HG03175 (cell line): ENCODE measurements around the gene HOXA3.

ENCODE experiments used
- ATAC-seq: cut with Tn5 transposase; IDR thresholded peaks from one replicate; pipeline ENCODE4 v1.9.1; 2021; ENCODE audit warnings: mild to moderate bottlenecking, moderate library complexity; ENCODE audit not compliant: unreplicated experiment

The HOXA3 gene

DNA sequence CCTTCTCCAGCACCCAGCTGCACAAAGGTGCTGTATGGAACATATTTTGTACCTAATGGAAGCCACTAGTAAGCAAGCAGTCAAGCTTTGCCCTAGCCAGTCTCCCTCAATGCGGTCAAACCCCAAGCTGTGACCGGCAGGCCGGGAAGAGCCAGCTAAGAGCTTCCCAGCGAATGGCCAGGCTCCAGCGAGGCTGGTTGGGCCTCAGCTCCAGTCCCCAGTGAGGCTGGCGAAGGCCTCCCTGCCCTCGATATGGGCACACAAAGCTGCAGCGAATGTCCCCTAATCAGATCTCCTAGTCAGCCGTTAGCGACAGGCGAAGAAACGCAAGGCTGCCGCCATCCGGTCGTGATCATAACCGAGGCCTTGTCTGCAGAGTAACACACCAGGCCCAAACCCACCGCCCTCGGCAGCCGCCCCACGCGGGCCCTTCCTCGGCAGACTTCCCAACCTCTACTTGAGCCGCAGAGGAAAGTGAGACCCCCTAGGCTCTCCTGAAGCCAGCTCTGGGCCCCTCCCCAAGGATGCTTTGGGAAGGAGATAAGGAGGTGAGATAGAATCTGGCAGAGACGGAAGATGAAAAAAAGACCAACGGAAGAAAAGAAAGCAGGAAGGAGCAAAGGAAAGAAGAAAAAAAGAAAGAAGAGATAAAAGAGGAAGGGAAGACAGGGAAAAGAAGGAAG is 16.0 kb upstream of the HOXA3 start:
- ATAC-seq: no peak

GRCh38 chr7:27167916-27168264 is 15.5 kb upstream of the HOXA3 start:
- no peak for ATAC-seq

- ATAC-seq: no peak
These were observed 14.4 kb upstream of the HOXA3 start for GRCh38 chr7:27166531-27167505.

GRCh38 chr7:27165996-27166530 is 13.7 kb upstream of the HOXA3 start:
- no peak for ATAC-seq

DNA sequence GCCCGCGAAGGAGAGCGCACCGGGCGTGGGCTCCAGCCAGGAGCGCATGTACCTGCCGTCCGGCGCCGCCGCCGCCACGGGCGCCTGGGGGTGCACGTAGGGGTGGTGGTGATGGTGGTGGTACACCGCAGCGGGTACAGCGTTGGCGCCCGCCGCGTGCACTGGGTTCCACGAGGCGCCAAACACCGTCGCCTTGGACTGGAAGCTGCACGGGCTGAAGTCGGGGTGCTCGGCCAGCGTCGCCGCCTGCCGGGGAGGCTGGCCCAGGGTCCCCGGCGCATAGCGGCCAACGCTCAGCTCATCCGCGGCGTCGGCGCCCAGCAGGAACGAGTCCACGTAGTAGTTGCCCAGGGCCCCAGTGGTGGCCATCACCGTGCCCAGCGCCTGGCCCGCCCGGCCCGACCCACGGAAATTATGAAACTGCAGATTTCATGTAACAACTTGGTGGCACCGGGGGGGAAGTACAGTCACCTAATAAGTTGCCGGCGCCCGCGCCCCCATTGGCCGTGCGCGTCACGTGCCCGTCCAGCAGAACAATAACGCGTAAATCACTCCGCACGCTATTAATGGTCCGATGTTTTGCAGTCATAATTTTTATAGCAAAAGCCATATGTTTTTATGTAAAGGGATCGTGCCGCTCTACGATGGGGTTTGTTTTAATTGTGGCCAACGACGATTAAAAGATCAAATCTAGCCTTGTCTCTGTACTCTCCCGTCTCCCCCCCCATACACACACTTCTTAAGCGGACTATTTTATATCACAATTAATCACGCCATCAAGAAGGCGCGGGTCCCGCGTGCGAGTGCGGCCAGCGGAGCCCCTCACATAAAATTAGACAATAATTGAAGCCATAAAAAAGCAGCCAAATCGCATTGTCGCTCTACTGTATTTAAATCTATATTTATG is 13.0 kb upstream of the HOXA3 start, which contains the start of gene HOXA9:
HOXA9 (minus strand) TSS at position 449 of the 907 bp plus-strand sequence; CDS start at position 369, 80 bp downstream.
- no peak for ATAC-seq

DNA sequence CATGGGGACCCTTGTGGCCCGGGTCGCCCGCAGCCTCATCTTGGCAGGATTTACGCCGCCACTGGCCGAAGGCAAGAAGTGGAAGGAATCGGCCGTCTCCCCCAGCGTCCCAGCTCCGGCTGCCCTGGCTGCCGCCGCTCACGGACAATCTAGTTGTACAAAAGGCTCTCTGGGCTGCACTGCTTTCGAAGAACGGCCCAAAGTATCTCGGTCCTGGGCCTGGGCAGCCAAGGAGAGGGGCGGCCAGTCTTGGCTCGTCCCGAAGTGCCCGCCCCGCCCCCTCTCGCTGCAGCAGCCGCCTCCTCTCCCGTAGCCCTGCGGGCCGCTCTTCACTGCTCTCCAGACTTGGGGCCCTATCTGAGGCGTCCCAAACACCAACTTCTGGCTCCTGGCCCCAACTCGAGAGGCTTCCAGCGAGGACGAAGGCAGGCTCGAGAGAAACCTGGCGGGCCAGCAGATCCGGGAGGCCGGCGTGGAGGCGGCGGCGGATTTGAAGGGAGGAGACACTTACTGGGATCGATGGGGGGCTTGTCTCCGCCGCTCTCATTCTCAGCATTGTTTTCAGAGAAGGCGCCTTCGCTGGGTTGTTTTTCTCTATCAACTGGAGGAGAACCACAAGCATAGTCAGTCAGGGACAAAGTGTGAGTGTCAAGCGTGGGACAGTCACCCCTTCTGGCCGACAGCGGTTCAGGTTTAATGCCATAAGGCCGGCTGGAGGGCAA is 12.1 kb upstream of the HOXA3 start:
- ATAC-seq: no peak

DNA sequence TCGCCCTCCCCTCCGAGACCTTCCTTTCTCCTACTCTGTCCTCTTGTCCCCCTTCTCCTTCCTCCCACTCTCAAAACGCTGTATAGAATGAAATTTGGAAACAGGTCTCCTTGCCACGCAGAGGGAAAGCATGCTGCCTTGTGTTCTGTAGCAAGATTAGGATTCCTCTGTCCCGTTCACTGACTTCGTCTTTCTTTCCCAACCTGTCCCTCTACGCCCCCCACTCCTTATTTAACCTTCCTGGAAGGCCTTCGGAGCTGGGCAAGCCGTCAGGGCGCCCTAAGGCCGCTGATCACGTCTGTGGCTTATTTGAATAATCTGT is 11.6 kb upstream of the HOXA3 start:
- no peak for ATAC-seq

- no peak for ATAC-seq
These were observed 11.1 kb upstream of the HOXA3 start for GRCh38 chr7:27163288-27164044.

DNA sequence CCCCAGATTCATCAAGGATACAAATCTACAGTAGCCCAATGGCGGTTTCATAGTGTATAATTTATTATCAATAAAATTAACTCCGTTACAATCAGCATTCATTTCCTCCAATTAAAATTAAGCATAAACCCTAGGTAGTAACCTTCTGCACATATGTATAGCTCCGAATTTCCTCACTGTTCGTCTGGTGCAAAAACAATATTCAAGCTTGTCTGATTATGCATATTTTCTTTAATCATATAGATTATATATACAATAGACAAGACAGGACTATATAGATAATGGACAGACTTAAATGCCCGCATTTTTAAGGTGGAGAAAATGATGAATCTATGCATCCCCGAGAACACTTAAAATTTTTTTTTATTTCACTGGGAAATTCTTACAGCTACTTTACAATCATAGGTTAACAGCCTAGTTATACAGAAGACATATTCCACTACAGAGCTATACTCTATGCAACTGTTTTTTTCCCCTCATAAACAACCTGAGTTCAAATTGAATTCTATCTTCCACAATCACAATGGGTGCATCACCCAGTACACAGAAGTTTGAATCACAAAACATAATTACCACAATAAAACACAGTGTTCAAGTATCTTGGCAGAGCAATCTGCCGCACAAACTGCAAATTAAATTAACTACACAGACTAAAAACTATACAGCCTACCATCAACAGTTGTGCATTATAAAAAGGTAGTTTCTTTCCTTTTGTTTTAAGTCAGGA is 10.3 kb upstream of the HOXA3 start:
- ATAC-seq: no peak

GRCh38 chr7:27161721-27162560 is 9.6 kb upstream of the HOXA3 start:
- ATAC-seq: no peak

DNA sequence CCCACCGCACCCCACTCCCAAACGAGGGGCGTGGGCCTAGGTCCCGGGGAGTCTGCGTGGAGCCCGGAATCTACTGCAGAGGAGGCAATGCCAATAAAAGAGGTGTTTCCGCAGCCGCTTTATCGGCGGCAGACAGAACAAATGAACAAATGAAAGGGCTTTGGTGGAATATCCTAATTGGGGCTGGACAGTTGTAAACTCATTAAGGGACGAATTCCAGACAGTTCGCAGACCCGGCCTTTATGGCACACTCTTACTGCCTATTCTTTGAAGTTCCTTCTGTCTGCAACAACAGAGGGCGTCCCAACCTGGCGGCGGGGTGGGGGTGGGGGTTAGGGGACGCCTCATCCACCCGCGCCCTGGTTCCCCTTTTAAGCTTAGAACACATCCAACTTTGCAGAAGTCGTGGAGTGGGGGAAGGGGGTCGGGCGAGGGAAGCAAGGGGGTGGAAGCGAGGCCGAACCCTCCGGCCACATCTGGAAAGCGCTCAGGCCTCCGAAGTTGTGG is 8.9 kb upstream of the HOXA3 start:
- no peak for ATAC-seq

DNA sequence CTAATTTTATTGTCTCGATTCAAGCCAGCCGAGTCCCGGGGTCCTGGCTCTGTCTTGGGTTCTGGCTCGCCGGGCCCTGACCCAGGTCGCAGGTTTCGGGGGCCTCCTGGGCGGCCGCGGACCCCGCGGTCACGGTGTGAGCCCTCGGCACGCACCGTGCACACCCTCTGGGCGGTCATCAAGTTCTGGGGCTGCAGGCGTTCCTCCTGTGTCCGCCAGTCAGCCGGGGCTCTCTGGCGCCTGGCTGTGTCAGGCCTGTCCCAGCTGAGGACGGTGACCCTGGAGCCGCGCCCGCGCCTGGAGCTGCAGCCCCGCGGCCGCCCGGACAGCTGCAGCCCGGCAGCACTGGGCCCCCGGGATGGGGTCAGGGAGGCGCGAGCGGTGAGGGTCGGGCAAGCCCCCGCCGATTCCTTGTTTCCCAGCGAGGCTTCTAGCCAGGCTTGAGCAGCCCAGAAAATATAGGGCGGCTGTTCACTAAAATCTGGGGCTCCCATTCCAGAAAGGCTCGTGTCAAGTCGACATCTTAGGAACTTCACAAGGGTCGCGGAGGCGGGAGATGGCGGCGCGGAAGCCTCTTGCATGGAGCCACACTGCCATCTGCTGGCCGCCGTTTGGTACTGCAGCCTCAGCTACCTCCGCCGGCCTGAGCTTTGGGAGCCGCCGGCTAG is 8.3 kb upstream of the HOXA3 start:
- ATAC-seq: peak; percentile 50

GRCh38 chr7:27160145-27160545 is 7.8 kb upstream of the HOXA3 start:
- ATAC-seq: no peak

DNA sequence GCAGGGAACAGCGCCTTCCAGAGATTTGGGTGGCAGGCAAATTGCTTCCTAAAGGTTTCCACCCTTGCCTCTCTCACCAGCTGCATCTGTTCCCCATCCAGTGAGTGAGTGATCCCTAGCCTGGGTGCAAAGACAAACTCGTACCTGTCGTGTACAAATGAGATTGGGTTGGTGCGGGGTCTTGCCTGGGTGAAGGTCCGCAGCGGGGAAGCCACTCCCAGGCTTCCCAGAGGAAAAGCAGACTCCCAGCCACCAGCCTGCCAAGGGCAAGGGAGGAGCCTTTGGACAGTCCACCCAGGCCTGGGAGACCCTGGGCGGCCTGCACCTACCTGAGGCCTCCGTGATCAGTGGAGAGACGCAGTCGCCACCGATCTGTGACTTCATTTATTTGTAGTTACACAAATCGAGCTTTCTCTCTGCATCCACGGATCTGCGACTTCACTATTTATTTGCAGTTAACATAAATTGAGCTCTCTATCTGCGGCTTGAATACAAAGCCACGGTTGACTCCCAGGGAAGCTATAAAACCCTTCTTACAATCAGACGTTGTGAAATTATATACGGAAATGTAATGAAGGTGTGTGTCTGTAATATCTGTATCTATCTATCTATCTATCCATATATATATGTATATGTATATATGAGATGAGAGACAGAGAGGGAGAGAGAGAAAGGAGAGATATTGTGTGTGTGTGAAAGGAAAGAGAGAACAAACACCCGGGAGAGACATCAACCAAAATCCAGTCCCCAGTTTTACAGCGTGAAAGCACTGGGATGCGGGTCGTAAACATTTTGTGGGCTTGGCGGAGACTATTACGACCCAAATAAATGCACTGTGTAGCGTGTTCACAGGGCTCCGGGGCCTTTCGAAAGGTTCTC is 7.1 kb upstream of the HOXA3 start:
- ATAC-seq: no peak

GRCh38 chr7:27158436-27159265 is 6.3 kb upstream of the HOXA3 start:
- no peak for ATAC-seq
